Uterus (tissue), 2 donors: ENCODE data around the gene CCNQ.

Experiments used
- POLR2A ChIP-seq, 2 donors: fragments of 450-650 bp; IDR thresholded peaks; one replicate each; pipeline ENCODE4 v1.6.1; 2016; ENCODE audit warnings: antibody characterized with exemption in 2 of 2, mild to moderate bottlenecking in 1 of 2, moderate library complexity in 1 of 2
- TF ChIP-seq, protein P1 (sequence below), 4 experiments: fragments of 200-600 bp in 2 of 4; fragments of 450-650 bp in 2 of 4; sonication (generic) in 2 of 4; IDR thresholded peaks; one replicate each; pipeline ENCODE4 v1.5.1; 2016 to 2019; ENCODE audit warnings: antibody characterized with exemption in 4 of 4, mild to moderate bottlenecking in 2 of 4, moderate library complexity in 1 of 4

DNA sequence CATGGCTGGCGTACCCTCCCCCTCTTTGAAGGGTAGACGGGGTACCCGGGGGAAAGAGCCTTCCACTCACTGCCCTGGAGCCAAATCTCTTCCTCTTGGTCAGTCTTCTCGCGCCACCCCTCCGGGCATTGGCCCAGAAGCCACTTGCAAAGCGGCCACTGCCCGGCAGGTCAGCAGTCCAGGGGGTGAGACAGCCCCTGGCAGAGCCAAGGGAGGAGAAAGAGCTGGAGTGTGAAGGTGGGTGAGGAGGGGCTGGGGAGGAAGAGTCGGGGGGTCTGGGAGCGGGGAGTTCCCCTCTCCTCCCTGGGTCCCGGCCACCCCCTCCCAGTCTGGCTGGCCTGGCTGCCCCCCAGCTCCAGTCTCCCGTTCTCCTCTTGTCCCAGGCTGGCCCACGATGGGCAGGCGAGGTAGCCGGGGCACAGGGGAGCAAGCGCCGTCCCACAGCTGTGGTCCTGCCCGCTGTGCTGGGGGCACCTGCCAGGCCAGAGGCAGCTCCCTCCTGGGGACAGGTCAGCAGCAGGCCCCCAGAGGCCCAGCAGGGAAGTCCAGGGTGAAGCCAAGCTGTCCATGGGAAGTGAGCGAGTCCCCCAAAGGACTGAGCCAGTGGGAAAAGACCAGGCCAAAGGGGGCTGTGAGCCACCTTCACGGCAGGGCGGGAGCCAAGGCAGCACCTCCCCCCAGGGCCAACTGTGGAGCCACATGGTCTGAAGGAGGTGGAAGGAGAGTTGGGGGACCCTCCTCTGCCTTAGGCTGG is 26.5 kb upstream of the CCNQ start:
- TF ChIP-seq, protein P1, sequence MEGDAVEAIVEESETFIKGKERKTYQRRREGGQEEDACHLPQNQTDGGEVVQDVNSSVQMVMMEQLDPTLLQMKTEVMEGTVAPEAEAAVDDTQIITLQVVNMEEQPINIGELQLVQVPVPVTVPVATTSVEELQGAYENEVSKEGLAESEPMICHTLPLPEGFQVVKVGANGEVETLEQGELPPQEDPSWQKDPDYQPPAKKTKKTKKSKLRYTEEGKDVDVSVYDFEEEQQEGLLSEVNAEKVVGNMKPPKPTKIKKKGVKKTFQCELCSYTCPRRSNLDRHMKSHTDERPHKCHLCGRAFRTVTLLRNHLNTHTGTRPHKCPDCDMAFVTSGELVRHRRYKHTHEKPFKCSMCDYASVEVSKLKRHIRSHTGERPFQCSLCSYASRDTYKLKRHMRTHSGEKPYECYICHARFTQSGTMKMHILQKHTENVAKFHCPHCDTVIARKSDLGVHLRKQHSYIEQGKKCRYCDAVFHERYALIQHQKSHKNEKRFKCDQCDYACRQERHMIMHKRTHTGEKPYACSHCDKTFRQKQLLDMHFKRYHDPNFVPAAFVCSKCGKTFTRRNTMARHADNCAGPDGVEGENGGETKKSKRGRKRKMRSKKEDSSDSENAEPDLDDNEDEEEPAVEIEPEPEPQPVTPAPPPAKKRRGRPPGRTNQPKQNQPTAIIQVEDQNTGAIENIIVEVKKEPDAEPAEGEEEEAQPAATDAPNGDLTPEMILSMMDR (IDR thresholded peaks at IDR 0.05), result no peak
- TF ChIP-seq POLR2A (IDR thresholded peaks at IDR 0.05), result no peak
